ENCODE measurements around the gene ENDOD1.

- TF ChIP-seq, protein P1, sequence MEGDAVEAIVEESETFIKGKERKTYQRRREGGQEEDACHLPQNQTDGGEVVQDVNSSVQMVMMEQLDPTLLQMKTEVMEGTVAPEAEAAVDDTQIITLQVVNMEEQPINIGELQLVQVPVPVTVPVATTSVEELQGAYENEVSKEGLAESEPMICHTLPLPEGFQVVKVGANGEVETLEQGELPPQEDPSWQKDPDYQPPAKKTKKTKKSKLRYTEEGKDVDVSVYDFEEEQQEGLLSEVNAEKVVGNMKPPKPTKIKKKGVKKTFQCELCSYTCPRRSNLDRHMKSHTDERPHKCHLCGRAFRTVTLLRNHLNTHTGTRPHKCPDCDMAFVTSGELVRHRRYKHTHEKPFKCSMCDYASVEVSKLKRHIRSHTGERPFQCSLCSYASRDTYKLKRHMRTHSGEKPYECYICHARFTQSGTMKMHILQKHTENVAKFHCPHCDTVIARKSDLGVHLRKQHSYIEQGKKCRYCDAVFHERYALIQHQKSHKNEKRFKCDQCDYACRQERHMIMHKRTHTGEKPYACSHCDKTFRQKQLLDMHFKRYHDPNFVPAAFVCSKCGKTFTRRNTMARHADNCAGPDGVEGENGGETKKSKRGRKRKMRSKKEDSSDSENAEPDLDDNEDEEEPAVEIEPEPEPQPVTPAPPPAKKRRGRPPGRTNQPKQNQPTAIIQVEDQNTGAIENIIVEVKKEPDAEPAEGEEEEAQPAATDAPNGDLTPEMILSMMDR (IDR thresholded peaks at IDR 0.05): no peak
- peak; percentile 77 to 78 for TF ChIP-seq POLR2A (IDR thresholded peaks at IDR 0.05)
Measured at GRCh38 chr11:95068549-95068948, 21.1 kb upstream of the ENDOD1 start.

Data from sigmoid colon (tissue), 3 donors.